ENCODE data around the gene ELK1.
"Not testable (repeated sequence)": the region's sequence is repeated elsewhere in the genome, so short reads cannot be mapped to it uniquely, and the experiment has no call there.

ELK1 gene

GRCh38 chrX:47650164-47651042 lies at the start of gene ELK1:
Gene ELK1, minus strand, starts transcription at chrX:47650563. Its CDS starts 9,122 bp downstream, at chrX:47641441.
- DNase-seq (ENCODE audit: insufficient read length, low spot score) (peak; percentile 50), FAIRE-seq (peak; percentile 100)

GRCh38 chrX:47697181-47697580 lies 46.8 kb upstream of the ELK1 start:
- DNase-seq (ENCODE audit: insufficient read length, low spot score) = no peak
- no peak for FAIRE-seq

GRCh38 chrX:47690175-47690574 lies 39.8 kb upstream of the ELK1 start:
- FAIRE-seq (no peak), DNase-seq (ENCODE audit: insufficient read length, low spot score) (no peak)

- DNase-seq (ENCODE audit: insufficient read length, low spot score) (no peak), FAIRE-seq (no peak)
These were observed 36.9 kb upstream of the ELK1 start for GRCh38 chrX:47687263-47687662.

- FAIRE-seq (no peak), DNase-seq (ENCODE audit: insufficient read length, low spot score) (no peak)
These were observed 33.5 kb upstream of the ELK1 start for GRCh38 chrX:47683829-47684205.

GRCh38 chrX:47683184-47683828 lies 32.9 kb upstream of the ELK1 start:
- FAIRE-seq = no peak

GRCh38 chrX:47675959-47676859 lies 25.8 kb upstream of the ELK1 start:
- not testable (repeated sequence) for DNase-seq (ENCODE audit: insufficient read length, low spot score)

More at GRCh38 chrX:47683184-47683828, 32.9 kb upstream of the ELK1 start:
- DNase-seq (ENCODE audit: insufficient read length, low spot score) = no peak

GRCh38 chrX:47674776-47675175 lies 24.4 kb upstream of the ELK1 start:
- FAIRE-seq = no peak
- DNase-seq (ENCODE audit: insufficient read length, low spot score) = no peak

More at GRCh38 chrX:47675959-47676859, 25.8 kb upstream of the ELK1 start:
- not testable (repeated sequence) for FAIRE-seq

- not testable (repeated sequence) for DNase-seq (ENCODE audit: insufficient read length, low spot score); FAIRE-seq
These were observed 15.4 kb upstream of the ELK1 start for GRCh38 chrX:47665797-47666196.

GRCh38 chrX:47664737-47665136 lies 14.4 kb upstream of the ELK1 start:
- no peak for DNase-seq (ENCODE audit: insufficient read length, low spot score)
- no peak for FAIRE-seq

- no peak for FAIRE-seq
- DNase-seq (ENCODE audit: insufficient read length, low spot score) = no peak
These were observed 11.8 kb upstream of the ELK1 start for GRCh38 chrX:47662144-47662657.

- DNase-seq (ENCODE audit: insufficient read length, low spot score) = no peak
- no peak for FAIRE-seq
These were observed 11.2 kb upstream of the ELK1 start for GRCh38 chrX:47661539-47661938.

- no peak for DNase-seq (ENCODE audit: insufficient read length, low spot score)
- no peak for FAIRE-seq
These were observed 9.0 kb upstream of the ELK1 start for GRCh38 chrX:47659421-47659726.

GRCh38 chrX:47658684-47659420 lies 8.5 kb upstream of the ELK1 start, which contains the start of gene UXT:
Gene UXT, minus strand, starts transcription at chrX:47659180. Its CDS starts 253 bp downstream, at chrX:47658927.
- FAIRE-seq (peak; percentile 98), DNase-seq (ENCODE audit: insufficient read length, low spot score) (peak; percentile 60)

- DNase-seq (ENCODE audit: insufficient read length, low spot score) = no peak
- no peak for FAIRE-seq
These were observed 7.9 kb upstream of the ELK1 start for GRCh38 chrX:47658301-47658683.

GRCh38 chrX:47651043-47651905 lies 911 bp upstream of the ELK1 start:
- FAIRE-seq = peak; percentile 47
- no peak for DNase-seq (ENCODE audit: insufficient read length, low spot score)

GRCh38 chrX:47649781-47650163 lies 591 bp downstream of the ELK1 start:
- no peak for DNase-seq (ENCODE audit: insufficient read length, low spot score)
- FAIRE-seq = no peak

- FAIRE-seq (no peak), DNase-seq (ENCODE audit: insufficient read length, low spot score) (no peak)
These were observed 1.1 kb downstream of the ELK1 start for GRCh38 chrX:47649271-47649670.

GRCh38 chrX:47648376-47648775 lies 2.0 kb downstream of the ELK1 start:
- FAIRE-seq (peak; percentile 89), DNase-seq (ENCODE audit: insufficient read length, low spot score) (no peak)

All from GM19239 (cell line).